SK-N-SH treated with all-trans-retinoic acid at 6 μM for 48 hours (cell line): ENCODE data around the gene ADK.

Experiments used
- ARNTL ChIP-seq: fragments of 450-650 bp; formaldehyde crosslinking; IDR thresholded peaks from 2 replicates; pipeline ENCODE4 v1.5.0; 2020; ENCODE audit warnings: low read depth, mild to moderate bottlenecking, moderate library complexity, borderline replicate concordance
- ISL1 ChIP-seq: fragments of 250-450 bp; sonication (Bioruptor Pico); IDR thresholded peaks from 2 replicates; pipeline ENCODE4 v2.1.2; 2022; ENCODE audit warnings: mild to moderate bottlenecking, moderate library complexity
- PPARA ChIP-seq: fragments of 250-450 bp; sonication (Bioruptor Pico); IDR thresholded peaks from 2 replicates; pipeline ENCODE4 v1.5.0; 2020; ENCODE audit warnings: mild to moderate bottlenecking, borderline replicate concordance
- RARB ChIP-seq: fragments of 250-450 bp; sonication (Bioruptor Pico); IDR thresholded peaks from 2 replicates; pipeline ENCODE4 v1.8.0; 2021; ENCODE audit warnings: mild to moderate bottlenecking, moderate library complexity
- SNAI2 ChIP-seq: fragments of 250-450 bp; sonication (Bioruptor Pico); IDR thresholded peaks from 2 replicates; pipeline ENCODE4 v1.5.0; 2020; ENCODE audit warnings: mild to moderate bottlenecking, moderate library complexity
- TOX ChIP-seq: fragments of 250-450 bp; sonication (Bioruptor Pico); IDR thresholded peaks from 2 replicates; pipeline ENCODE4 v1.8.0; 2021; ENCODE audit warnings: mild to moderate bottlenecking, moderate library complexity, borderline replicate concordance
- ZFP3 ChIP-seq: fragments of 250-450 bp; sonication (Bioruptor Pico); IDR thresholded peaks from 2 replicates; pipeline ENCODE4 v1.5.0; 2020; ENCODE audit warnings: mild to moderate bottlenecking, moderate library complexity
- ZNF70 ChIP-seq: fragments of 450-650 bp; formaldehyde crosslinking; IDR thresholded peaks from 2 replicates; pipeline ENCODE4 v1.5.0; 2020; ENCODE audit warnings: mild to moderate bottlenecking, moderate library complexity
- ZNF8 ChIP-seq: fragments of 450-650 bp; formaldehyde crosslinking; IDR thresholded peaks from 2 replicates; pipeline ENCODE4 v1.5.0; 2020; ENCODE audit warnings: mild to moderate bottlenecking, moderate library complexity
- TF ChIP-seq, protein P1 (sequence below): fragments of 250-450 bp; sonication (Bioruptor Pico); IDR thresholded peaks from 2 replicates; pipeline ENCODE4 v1.5.1; 2021; ENCODE audit warnings: mild to moderate bottlenecking, moderate library complexity
- TF ChIP-seq, protein P2 (sequence below): fragments of 250-450 bp; sonication (Bioruptor Pico); IDR thresholded peaks from 2 replicates; pipeline ENCODE4 v1.8.0; 2020; ENCODE audit warnings: mild to moderate bottlenecking, moderate library complexity, borderline replicate concordance
- TF ChIP-seq, protein P3 (sequence below): fragments of 250-450 bp; sonication (Bioruptor Pico); IDR thresholded peaks from 2 replicates; pipeline ENCODE4 v1.8.0; 2021; ENCODE audit warnings: low read depth, mild to moderate bottlenecking, moderate library complexity, borderline replicate concordance
- TF ChIP-seq, protein P4 (sequence below): fragments of 250-450 bp; sonication (Bioruptor Pico); IDR thresholded peaks from 2 replicates; pipeline ENCODE4 v1.5.1; 2020; ENCODE audit warnings: low read depth, mild to moderate bottlenecking, moderate library complexity

DNA sequence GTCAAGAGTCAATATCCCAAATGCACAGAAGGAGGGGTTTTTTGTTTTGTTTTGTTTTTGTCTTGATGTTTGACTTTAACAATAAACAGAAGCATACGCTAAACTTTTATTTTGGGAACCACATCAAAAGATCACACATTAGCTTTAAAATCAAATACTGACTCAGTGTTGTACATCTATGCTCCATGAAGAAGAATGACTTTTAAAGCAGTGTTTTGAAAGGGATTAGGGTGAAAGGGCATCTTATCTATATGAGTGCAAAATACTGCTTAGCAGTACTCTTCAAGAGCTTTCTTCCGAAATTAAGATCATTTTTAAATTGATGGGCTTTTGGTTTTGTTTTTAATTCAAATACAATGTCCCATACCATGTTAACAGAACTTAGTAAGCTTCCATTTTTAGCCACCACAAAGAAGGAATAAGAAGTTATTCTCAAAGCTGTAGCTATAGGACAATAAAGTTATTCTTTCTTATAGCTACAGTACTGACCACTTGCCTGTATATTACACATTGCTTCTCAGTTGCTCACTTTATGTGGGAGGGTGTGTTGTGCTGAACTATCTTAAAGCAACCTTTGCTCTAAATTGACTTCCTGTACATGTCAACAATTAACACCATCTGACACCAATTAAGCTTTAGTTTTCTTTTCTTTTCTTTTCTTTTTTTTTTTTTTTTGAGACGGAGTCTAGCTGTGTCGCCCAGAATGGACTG, 531.1 kb downstream of the ADK start:
- TF ChIP-seq ZFP3 (CRISPR knock-in tag) (no peak), ISL1 (no peak), ARNTL (CRISPR knock-in tag) (no peak), RARB (CRISPR knock-in tag) (no peak), ZNF8 (CRISPR knock-in tag) (no peak), PPARA (CRISPR knock-in tag) (no peak), ZNF70 (CRISPR knock-in tag) (no peak), TOX (CRISPR knock-in tag) (no peak), SNAI2 (CRISPR knock-in tag) (no peak)
- TF ChIP-seq, protein P1, sequence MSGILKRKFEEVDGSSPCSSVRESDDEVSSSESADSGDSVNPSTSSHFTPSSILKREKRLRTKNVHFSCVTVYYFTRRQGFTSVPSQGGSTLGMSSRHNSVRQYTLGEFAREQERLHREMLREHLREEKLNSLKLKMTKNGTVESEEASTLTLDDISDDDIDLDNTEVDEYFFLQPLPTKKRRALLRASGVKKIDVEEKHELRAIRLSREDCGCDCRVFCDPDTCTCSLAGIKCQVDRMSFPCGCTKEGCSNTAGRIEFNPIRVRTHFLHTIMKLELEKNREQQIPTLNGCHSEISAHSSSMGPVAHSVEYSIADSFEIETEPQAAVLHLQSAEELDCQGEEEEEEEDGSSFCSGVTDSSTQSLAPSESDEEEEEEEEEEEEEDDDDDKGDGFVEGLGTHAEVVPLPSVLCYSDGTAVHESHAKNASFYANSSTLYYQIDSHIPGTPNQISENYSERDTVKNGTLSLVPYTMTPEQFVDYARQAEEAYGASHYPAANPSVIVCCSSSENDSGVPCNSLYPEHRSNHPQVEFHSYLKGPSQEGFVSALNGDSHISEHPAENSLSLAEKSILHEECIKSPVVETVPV, result no peak
- TF ChIP-seq, protein P2, sequence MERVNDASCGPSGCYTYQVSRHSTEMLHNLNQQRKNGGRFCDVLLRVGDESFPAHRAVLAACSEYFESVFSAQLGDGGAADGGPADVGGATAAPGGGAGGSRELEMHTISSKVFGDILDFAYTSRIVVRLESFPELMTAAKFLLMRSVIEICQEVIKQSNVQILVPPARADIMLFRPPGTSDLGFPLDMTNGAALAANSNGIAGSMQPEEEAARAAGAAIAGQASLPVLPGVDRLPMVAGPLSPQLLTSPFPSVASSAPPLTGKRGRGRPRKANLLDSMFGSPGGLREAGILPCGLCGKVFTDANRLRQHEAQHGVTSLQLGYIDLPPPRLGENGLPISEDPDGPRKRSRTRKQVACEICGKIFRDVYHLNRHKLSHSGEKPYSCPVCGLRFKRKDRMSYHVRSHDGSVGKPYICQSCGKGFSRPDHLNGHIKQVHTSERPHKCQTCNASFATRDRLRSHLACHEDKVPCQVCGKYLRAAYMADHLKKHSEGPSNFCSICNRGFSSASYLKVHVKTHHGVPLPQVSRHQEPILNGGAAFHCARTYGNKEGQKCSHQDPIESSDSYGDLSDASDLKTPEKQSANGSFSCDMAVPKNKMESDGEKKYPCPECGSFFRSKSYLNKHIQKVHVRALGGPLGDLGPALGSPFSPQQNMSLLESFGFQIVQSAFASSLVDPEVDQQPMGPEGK (CRISPR knock-in tag), result no peak
- TF ChIP-seq, protein P3, sequence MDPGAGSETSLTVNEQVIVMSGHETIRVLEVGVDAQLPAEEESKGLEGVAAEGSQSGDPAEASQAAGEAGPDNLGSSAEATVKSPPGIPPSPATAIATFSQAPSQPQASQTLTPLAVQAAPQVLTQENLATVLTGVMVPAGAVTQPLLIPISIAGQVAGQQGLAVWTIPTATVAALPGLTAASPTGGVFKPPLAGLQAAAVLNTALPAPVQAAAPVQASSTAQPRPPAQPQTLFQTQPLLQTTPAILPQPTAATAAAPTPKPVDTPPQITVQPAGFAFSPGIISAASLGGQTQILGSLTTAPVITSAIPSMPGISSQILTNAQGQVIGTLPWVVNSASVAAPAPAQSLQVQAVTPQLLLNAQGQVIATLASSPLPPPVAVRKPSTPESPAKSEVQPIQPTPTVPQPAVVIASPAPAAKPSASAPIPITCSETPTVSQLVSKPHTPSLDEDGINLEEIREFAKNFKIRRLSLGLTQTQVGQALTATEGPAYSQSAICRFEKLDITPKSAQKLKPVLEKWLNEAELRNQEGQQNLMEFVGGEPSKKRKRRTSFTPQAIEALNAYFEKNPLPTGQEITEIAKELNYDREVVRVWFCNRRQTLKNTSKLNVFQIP (CRISPR knock-in tag), result no peak
- TF ChIP-seq, protein P4, sequence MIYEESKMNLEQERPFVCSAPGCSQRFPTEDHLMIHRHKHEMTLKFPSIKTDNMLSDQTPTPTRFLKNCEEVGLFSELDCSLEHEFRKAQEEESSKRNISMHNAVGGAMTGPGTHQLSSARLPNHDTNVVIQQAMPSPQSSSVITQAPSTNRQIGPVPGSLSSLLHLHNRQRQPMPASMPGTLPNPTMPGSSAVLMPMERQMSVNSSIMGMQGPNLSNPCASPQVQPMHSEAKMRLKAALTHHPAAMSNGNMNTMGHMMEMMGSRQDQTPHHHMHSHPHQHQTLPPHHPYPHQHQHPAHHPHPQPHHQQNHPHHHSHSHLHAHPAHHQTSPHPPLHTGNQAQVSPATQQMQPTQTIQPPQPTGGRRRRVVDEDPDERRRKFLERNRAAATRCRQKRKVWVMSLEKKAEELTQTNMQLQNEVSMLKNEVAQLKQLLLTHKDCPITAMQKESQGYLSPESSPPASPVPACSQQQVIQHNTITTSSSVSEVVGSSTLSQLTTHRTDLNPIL, result no peak
